GM21717 (cell line): ENCODE measurements around the gene ZNRF2.

Experiments
- ATAC-seq: cut with Tn5 transposase; IDR thresholded peaks from one replicate; pipeline ENCODE4 v1.9.1; 2021; ENCODE audit warnings: mild to moderate bottlenecking, moderate library complexity; ENCODE audit not compliant: unreplicated experiment

Gene ZNRF2

GRCh38 chr7:30403477-30403876 lies 119.1 kb downstream of the ZNRF2 start:
- no peak for ATAC-seq

- no peak for ATAC-seq
These were observed 120.8 kb downstream of the ZNRF2 start for GRCh38 chr7:30405179-30405578.

- ATAC-seq, result no peak
These were observed 122.4 kb downstream of the ZNRF2 start for GRCh38 chr7:30406664-30407425.

GRCh38 chr7:30411173-30411572 lies 126.8 kb downstream of the ZNRF2 start:
- no peak for ATAC-seq

- ATAC-seq, result no peak
These were observed 127.5 kb downstream of the ZNRF2 start for GRCh38 chr7:30411897-30412296.

- ATAC-seq, result no peak
These were observed 128.5 kb downstream of the ZNRF2 start for GRCh38 chr7:30412782-30413504.

GRCh38 chr7:30413864-30414263 lies 129.5 kb downstream of the ZNRF2 start:
- no peak for ATAC-seq
